Cardiac fibroblast (primary cell): ENCODE measurements around the gene CDR2.
A peak's percentile ranks its signal among the peaks of the same experiment; 100 is the strongest.

Experiments
- DNase-seq, 2 donors: peaks; one replicate each; pipeline versions ENCODE4 v3.0.0 to v3.0.0-alpha.2; 2010; ENCODE audit warnings: low read depth in 2 of 2
- H3K4me3 ChIP-seq, 2 donors: replicated peaks in 1 of 2; 1 replicate in 1 of 2; 2 replicates in 1 of 2; pipeline ENCODE4 v1.5.1; 2011; ENCODE audit warnings: low read depth in 2 of 2, low read length in 2 of 2, mild to moderate bottlenecking in 2 of 2, moderate library complexity in 1 of 2
- TF ChIP-seq, protein P1 (sequence below): IDR thresholded peaks from one replicate; pipeline ENCODE4 v1.5.1; 2011; ENCODE audit warnings: low read depth, mild to moderate bottlenecking, low read length, inconsistent platforms

CDR2 gene

GRCh38 chr16:22359679-22360078 is 14.7 kb downstream of the CDR2 start:
- no peak for DNase-seq
- H3K4me3 ChIP-seq: no peak overlapping the region
- TF ChIP-seq, protein P1, sequence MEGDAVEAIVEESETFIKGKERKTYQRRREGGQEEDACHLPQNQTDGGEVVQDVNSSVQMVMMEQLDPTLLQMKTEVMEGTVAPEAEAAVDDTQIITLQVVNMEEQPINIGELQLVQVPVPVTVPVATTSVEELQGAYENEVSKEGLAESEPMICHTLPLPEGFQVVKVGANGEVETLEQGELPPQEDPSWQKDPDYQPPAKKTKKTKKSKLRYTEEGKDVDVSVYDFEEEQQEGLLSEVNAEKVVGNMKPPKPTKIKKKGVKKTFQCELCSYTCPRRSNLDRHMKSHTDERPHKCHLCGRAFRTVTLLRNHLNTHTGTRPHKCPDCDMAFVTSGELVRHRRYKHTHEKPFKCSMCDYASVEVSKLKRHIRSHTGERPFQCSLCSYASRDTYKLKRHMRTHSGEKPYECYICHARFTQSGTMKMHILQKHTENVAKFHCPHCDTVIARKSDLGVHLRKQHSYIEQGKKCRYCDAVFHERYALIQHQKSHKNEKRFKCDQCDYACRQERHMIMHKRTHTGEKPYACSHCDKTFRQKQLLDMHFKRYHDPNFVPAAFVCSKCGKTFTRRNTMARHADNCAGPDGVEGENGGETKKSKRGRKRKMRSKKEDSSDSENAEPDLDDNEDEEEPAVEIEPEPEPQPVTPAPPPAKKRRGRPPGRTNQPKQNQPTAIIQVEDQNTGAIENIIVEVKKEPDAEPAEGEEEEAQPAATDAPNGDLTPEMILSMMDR: no peak

DNA sequence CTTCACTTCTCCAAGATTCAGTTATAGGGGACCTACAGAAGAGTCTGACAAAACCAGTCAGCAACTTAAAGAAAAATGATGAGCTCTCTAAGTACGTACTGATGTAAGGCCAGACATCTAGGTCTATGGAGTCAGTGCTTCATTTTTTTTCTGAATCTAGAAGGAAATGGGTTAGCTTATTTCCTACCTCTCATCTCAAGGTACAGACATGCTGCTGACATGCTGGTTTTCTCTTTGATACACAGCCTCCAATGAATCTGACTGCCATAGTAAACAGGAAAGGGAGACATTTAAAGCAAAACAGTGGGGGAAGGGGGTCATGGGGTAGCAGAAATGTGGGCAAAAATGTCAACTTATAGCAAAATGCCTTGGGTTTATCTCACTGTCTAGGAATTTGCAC is 16.4 kb downstream of the CDR2 start:
- DNase-seq: no peak
- no peak overlapping the region for H3K4me3 ChIP-seq
- TF ChIP-seq, protein P1: no peak

DNA sequence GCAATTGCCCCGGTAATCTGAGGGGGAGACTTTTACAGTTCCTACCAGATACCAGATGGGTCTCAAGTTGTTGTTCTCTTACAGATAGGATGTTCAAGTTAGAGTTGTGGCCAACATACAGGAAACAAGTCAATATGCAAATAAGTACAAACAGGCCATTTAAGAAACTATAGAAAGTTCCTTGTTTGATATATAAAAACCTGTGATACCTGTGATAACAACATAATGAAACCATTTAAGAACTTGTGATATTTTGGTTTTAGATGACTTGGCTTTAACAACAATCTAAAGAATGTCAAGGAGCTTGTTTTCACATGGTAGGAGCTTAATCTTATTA is 16.8 kb downstream of the CDR2 start:
- no peak for DNase-seq
- TF ChIP-seq, protein P1: no peak
- no peak overlapping the region for H3K4me3 ChIP-seq

GRCh38 chr16:22356930-22357634 is 17.3 kb downstream of the CDR2 start:
- no peak overlapping the region for H3K4me3 ChIP-seq
- DNase-seq: peak in 1 of 2 donors; percentile 27
- TF ChIP-seq, protein P1: no peak

GRCh38 chr16:22355487-22355908 is 18.9 kb downstream of the CDR2 start:
- TF ChIP-seq, protein P1: no peak
- no peak for DNase-seq
- no peak overlapping the region for H3K4me3 ChIP-seq

- no peak overlapping the region for H3K4me3 ChIP-seq
- DNase-seq: no peak
- TF ChIP-seq, protein P1: no peak
Observed at GRCh38 chr16:22353933-22354541, 20.4 kb downstream of the CDR2 start.
